ENCODE results near the gene KRT76.

DNA sequence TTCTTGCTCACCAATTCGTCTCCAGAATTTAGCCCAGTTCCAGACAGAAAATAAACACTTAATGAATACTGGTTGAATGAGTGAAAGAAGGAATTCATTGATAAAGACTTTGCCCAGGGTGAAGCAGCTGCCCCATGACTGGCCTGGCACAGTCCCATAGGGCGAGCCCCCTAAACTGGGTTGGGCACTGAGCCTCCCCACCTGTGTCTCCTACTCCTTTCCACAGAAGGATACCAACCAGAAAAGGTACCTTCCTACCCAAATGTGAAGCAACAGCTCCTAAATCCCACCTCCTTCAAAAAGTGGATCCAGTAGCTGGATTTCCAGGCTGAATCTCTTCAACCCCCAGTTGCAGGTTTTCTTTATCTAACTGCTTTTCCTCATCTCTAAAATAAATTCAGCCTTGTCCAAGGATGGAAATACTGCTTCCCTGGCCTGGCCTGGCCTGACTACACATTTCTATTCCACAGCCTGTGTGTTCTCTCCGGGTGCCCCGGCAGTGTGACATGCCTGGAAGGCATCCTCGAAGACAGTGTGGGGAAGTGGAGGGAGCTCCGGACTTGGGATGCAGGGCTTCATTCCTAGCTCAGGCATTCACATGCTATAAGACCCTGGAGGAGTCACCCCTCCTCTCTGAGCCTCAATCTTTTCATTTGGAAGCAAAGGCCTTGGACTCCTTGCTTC, 11.2 kb upstream of the KRT76 start:
- TF ChIP-seq POLR2A (IDR thresholded peaks at IDR 0.05; ENCODE audit: extremely low read depth, insufficient read length): no peak
- TF ChIP-seq, protein P1, sequence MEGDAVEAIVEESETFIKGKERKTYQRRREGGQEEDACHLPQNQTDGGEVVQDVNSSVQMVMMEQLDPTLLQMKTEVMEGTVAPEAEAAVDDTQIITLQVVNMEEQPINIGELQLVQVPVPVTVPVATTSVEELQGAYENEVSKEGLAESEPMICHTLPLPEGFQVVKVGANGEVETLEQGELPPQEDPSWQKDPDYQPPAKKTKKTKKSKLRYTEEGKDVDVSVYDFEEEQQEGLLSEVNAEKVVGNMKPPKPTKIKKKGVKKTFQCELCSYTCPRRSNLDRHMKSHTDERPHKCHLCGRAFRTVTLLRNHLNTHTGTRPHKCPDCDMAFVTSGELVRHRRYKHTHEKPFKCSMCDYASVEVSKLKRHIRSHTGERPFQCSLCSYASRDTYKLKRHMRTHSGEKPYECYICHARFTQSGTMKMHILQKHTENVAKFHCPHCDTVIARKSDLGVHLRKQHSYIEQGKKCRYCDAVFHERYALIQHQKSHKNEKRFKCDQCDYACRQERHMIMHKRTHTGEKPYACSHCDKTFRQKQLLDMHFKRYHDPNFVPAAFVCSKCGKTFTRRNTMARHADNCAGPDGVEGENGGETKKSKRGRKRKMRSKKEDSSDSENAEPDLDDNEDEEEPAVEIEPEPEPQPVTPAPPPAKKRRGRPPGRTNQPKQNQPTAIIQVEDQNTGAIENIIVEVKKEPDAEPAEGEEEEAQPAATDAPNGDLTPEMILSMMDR (IDR thresholded peaks at IDR 0.05; ENCODE audit: low read depth, low read length): no peak

Measured in NB4 (cell line).